H1 (cell line): ENCODE measurements around the gene TDRD6. TPM values are rescaled to one million over a fixed set of nuclear protein-coding genes. Genes with fewer than 3 reads are reported as not detected.

Source experiments
- CTCF ChIA-PET: fragments of 300-600 bp; sonication (Branson Sonifier 250); formaldehyde crosslinking; loops from one replicate; lab custom pipeline; 2021; ENCODE audit not compliant: partially characterized antibody; lab: Charles Lee
- POLR2A ChIA-PET: fragments of 300-600 bp; sonication (Branson Sonifier 250); formaldehyde crosslinking; loops from one replicate; lab custom pipeline; 2021; ENCODE audit warnings: inconsistent platforms; ENCODE audit not compliant: partially characterized antibody; lab: Charles Lee
- DNase-seq, 2 experiments: peaks; one replicate each; pipeline versions ENCODE4 v3.0.0 to v3.0.0-alpha.2; 2010 to 2022; ENCODE audit warnings: low spot score in 2 of 2, low read depth in 1 of 2, mixed read lengths in 1 of 2
- FAIRE-seq: peaks from 2 replicates; lab custom pipeline; 2011; peaks lifted over from hg19 to GRCh38; lab: Jason Lieb, UNC
- H2AFZ ChIP-seq: 2 replicates; pipeline ENCODE4 v1.8.1; 2012; ENCODE audit warnings: low read length, inconsistent platforms
- H2AK5ac ChIP-seq: 2 replicates; pipeline ENCODE4 v1.6.1; 2013; ENCODE audit warnings: low read depth, low read length
- H2BK120ac ChIP-seq: replicated peaks from 2 replicates; pipeline ENCODE3; 2013; ENCODE audit warnings: low read depth, low read length, inconsistent platforms
- H2BK12ac ChIP-seq: 2 replicates; pipeline ENCODE4 v1.6.1; 2013; ENCODE audit warnings: low read depth, low read length
- H2BK15ac ChIP-seq: 2 replicates; pipeline ENCODE4 v1.6.1; 2013; ENCODE audit warnings: low read length
- H2BK20ac ChIP-seq: 2 replicates; pipeline ENCODE4 v1.6.1; 2013; ENCODE audit warnings: low read length
- H2BK5ac ChIP-seq: 2 replicates; pipeline ENCODE4 v1.6.1; 2013; ENCODE audit warnings: low read depth, low read length
- H3K14ac ChIP-seq: 2 replicates; pipeline ENCODE4 v1.6.1; 2013; ENCODE audit warnings: inconsistent platforms; ENCODE audit not compliant: insufficient read length
- H3K18ac ChIP-seq: 2 replicates; pipeline ENCODE4 v1.6.1; 2013; ENCODE audit warnings: low read length; ENCODE audit errors: extremely low read depth
- H3K23ac ChIP-seq: 2 replicates; pipeline ENCODE4 v1.6.1; 2013; ENCODE audit warnings: inconsistent platforms; ENCODE audit not compliant: insufficient read length
- H3K23me2 ChIP-seq: 2 replicates; pipeline ENCODE4 v1.6.1; 2013; ENCODE audit warnings: low read depth, low read length
- H3K27ac ChIP-seq: 2 replicates; pipeline ENCODE4 v1.6.1; 2011; ENCODE audit warnings: low read depth, low read length, inconsistent platforms
- H3K27me3 ChIP-seq, 4 experiments: replicated peaks in 1 of 4; 1 replicate in 1 of 4; 2 replicates in 3 of 4; pipeline versions ENCODE4 v1.6.1 to v1.8.1; 2011 to 2013; ENCODE audit warnings: low read length in 3 of 4, mild to moderate bottlenecking in 3 of 4, inconsistent platforms in 2 of 4, mixed read lengths in 2 of 4, moderate library complexity in 1 of 4; ENCODE audit not compliant: control insufficient read depth in 3 of 4, insufficient read depth in 3 of 4; ENCODE audit errors: extremely low read depth in 1 of 4
- H3K36me3 ChIP-seq, 4 experiments: 2 replicates each; pipeline versions ENCODE4 v1.6.1 to v1.8.1; 2011 to 2013; ENCODE audit warnings: mild to moderate bottlenecking in 4 of 4, low read length in 3 of 4, moderate library complexity in 2 of 4, control low read depth in 1 of 4, inconsistent platforms in 1 of 4; ENCODE audit not compliant: insufficient read depth in 4 of 4, control insufficient read depth in 2 of 4
- H3K4ac ChIP-seq: replicated peaks from 2 replicates; pipeline ENCODE3; 2013; ENCODE audit warnings: low read length, low read depth, mixed read lengths, inconsistent platforms; ENCODE audit not compliant: insufficient read length
- H3K4me1 ChIP-seq, 4 experiments: replicated peaks in 1 of 4; 1 replicate in 1 of 4; 2 replicates in 3 of 4; pipeline versions ENCODE4 v1.6.1 to v1.8.1; 2011 to 2013; ENCODE audit warnings: low read length in 3 of 4, inconsistent platforms in 2 of 4, mixed read lengths in 1 of 4; ENCODE audit not compliant: insufficient read depth in 4 of 4, control insufficient read depth in 3 of 4
- H3K4me2 ChIP-seq, 2 experiments: 2 replicates each; pipeline versions ENCODE4 v1.6.1 to v1.8.1; 2011 to 2013; ENCODE audit warnings: low read depth in 2 of 2, low read length in 2 of 2, control low read depth in 1 of 2, inconsistent platforms in 1 of 2, mild to moderate bottlenecking in 1 of 2; ENCODE audit not compliant: insufficient read depth in 1 of 2
- H3K4me3 ChIP-seq, 4 experiments: fragments of 200-600, 300-600 bp in 1 of 4; sonication (generic), shearing (Covaris generic), sonication (Bioruptor Twin) in 1 of 4; 2 replicates each; pipeline versions ENCODE4 v1.5.1 to v1.8.1; 2011 to 2016; ENCODE audit warnings: low read length in 4 of 4, low read depth in 3 of 4, control low read depth in 2 of 4, inconsistent platforms in 2 of 4, mild to moderate bottlenecking in 2 of 4, mixed read lengths in 1 of 4, moderate library complexity in 1 of 4; ENCODE audit not compliant: insufficient read depth in 2 of 4; ENCODE audit errors: extremely low read depth in 1 of 4
- H3K56ac ChIP-seq: replicated peaks from 2 replicates; pipeline ENCODE3; 2013; ENCODE audit warnings: low read depth, mild to moderate bottlenecking, mixed read lengths, low read length, inconsistent platforms; ENCODE audit not compliant: insufficient read length
- H3K79me1 ChIP-seq: 2 replicates; pipeline ENCODE4 v1.6.1; 2013; ENCODE audit warnings: low read depth, low read length, control low read depth
- H3K79me2 ChIP-seq, 2 experiments: 2 replicates each; pipeline versions ENCODE4 v1.6.1 to v1.8.1; 2012 to 2013; ENCODE audit warnings: low read length in 2 of 2, mild to moderate bottlenecking in 2 of 2, inconsistent platforms in 1 of 2; ENCODE audit not compliant: insufficient read depth in 2 of 2, control insufficient read depth in 1 of 2
- H3K9ac ChIP-seq, 4 experiments: replicated peaks in 1 of 4; 1 replicate in 1 of 4; 2 replicates in 3 of 4; pipeline versions ENCODE4 v1.6.1 to v1.8.1; 2011 to 2013; ENCODE audit warnings: low read depth in 3 of 4, low read length in 3 of 4, control low read depth in 2 of 4, mild to moderate bottlenecking in 2 of 4, moderate library complexity in 2 of 4, inconsistent platforms in 1 of 4; ENCODE audit errors: extremely low read depth in 1 of 4
- H3K9me3 ChIP-seq, 2 experiments: 2 replicates each; pipeline versions ENCODE4 v1.6.1 to v1.8.1; 2012 to 2013; ENCODE audit warnings: mild to moderate bottlenecking in 2 of 2, moderate library complexity in 2 of 2, control low read depth in 1 of 2, inconsistent platforms in 1 of 2, low read depth in 1 of 2, low read length in 1 of 2, mixed read lengths in 1 of 2; ENCODE audit not compliant: insufficient read depth in 2 of 2
- H4K20me1 ChIP-seq, 2 experiments: replicated peaks in 1 of 2; 2 replicates each; pipeline versions ENCODE3 to v1.8.1; 2011 to 2013; ENCODE audit warnings: inconsistent platforms in 2 of 2, low read length in 2 of 2, mild to moderate bottlenecking in 1 of 2; ENCODE audit not compliant: insufficient read depth in 2 of 2, control insufficient read depth in 1 of 2
- H4K5ac ChIP-seq: 2 replicates; pipeline ENCODE4 v1.6.1; 2013; ENCODE audit warnings: low read length, low read depth, mixed read lengths, inconsistent platforms; ENCODE audit not compliant: insufficient read length
- H4K8ac ChIP-seq: 2 replicates; pipeline ENCODE4 v1.8.0; 2013; ENCODE audit warnings: mild to moderate bottlenecking, moderate library complexity, low read length, inconsistent platforms; ENCODE audit not compliant: insufficient read depth; ENCODE audit errors: extremely low read depth
- H4K91ac ChIP-seq: replicated peaks from 2 replicates; pipeline ENCODE3; 2013; ENCODE audit warnings: low read length, mixed read lengths, inconsistent platforms; ENCODE audit not compliant: insufficient read length
- RNF2 ChIP-seq: fragments of 200-900, 300-1000 bp; sonication (generic); IDR thresholded peaks from 2 replicates; pipeline ENCODE4 v1.7.1; 2016; ENCODE audit warnings: borderline replicate concordance, low read depth, mild to moderate bottlenecking, antibody characterized with exemption, low read length; ENCODE audit not compliant: poor library complexity, severe bottlenecking; ENCODE audit errors: missing control alignments
- SAP30 ChIP-seq: fragments of 300-600 bp; sonication (generic); IDR thresholded peaks from 2 replicates; pipeline ENCODE4 v1.7.1; 2012; ENCODE audit warnings: low read length, moderate library complexity, mild to moderate bottlenecking, inconsistent platforms; ENCODE audit not compliant: insufficient read depth, insufficient replicate concordance
- TEAD4 ChIP-seq: IDR thresholded peaks from 2 replicates; pipeline ENCODE4 v1.6.1; 2012; ENCODE audit warnings: low read depth, low read length, inconsistent platforms, mixed read lengths
- WGBS, 2 experiments: shearing (Covaris generic) in 1 of 2; methylation state at CpG; one replicate each; pipeline versions ENCODE4 v1.1.6 to v1.1.7; 2013 to 2015; ENCODE audit warnings: low lambda C conversion rate in 2 of 2, mixed read lengths in 2 of 2, inconsistent platforms in 1 of 2, low coverage in 1 of 2, missing lambda C conversion rate in 1 of 2; ENCODE audit not compliant: insufficient replicate concordance in 2 of 2, insufficient coverage in 1 of 2, insufficient read length in 1 of 2; ENCODE audit errors: extremely low coverage in 1 of 2, missing lambda C conversion rate in 1 of 2; 5-methylcytosine and 5-hydroxymethylcytosine counted together
- polyA plus RNA-seq, 7 experiments: library from polyadenylated mRNA; depleted of rRNA in 3 of 7; stranded (reverse) in 5 of 7; unstranded in 2 of 7; fragments of >200 nt in 5 of 7; fragments of 200-250 nt in 2 of 7; gene quantifications; 1 replicate in 5 of 7; 2 replicates in 1 of 7; 4 replicates in 1 of 7; pipeline versions ENCODE4 v1.2.1 to v1.2.3, GENCODE V29; 2011 to 2013; ENCODE audit warnings: missing spikeins in 2 of 7, mixed read lengths in 2 of 7
- total RNA-seq: library from RNA; stranded (reverse); fragmentation: NEBNext Ultra II Directional; extraction: Animal tissue kit (Norgen Biotek cat#: 25700); gene quantifications from 2 replicates; pipeline ENCODE4 v1.2.1, GENCODE V29; 2021

The TDRD6 gene
- total and polyA plus RNA-seq, 2 of the 8 experiments (the other 6 are each of a cell fraction or from before 2014, with no cell fraction given): 0.06 to 0.19 TPM

DNA sequence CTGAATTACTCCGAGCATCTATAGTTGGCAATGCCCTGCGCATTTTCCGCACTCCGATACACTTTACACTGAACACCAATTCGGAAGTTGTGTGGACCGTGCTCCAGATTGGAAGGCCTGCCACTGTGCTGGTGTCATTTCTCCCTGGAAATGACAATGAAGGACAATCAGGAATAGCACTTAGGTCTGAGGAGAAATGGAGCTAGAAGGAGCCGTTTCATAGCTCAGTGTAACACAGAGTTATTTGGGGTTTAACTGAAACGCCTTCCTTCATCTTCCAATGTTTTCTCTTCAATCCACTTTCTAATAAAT is 48.0 kb downstream of the TDRD6 start:
- peaks cover 0 to 21% (median 14%) of the 10 kb centered on the region in 4 experiments; a peak in 5 of 7 replicates for H3K27me3 ChIP-seq
- TF ChIP-seq TEAD4 (no peak), RNF2 (no peak), SAP30 (no peak)
- TF ChIP-seq, all 59 proteins: peak for 0
- Histone ChIP-seq H3K79me1 (no peaks in the 10 kb centered on the region), H3K9ac (peak overlapping the region in 3 of 4 experiments; percentile 43 to 49 (median 45); a peak in 4 of 7 replicates), H4K91ac (no peak overlapping the region), H3K4ac (no peak overlapping the region), H3K14ac (no peak overlapping the region), H2BK120ac (no peak overlapping the region), H4K8ac (peak overlapping the region; percentile 68; the same call in 1 of the 2 replicates), H3K23me2 (peaks cover 15% of the 10 kb centered on the region), H3K56ac (no peak overlapping the region), H2BK12ac (no peak overlapping the region), H2BK5ac (no peak overlapping the region), H2BK20ac (no peak overlapping the region), H3K4me3 (peak overlapping the region; percentile 58 to 72 (median 67)), H3K27ac (no peak overlapping the region), H3K18ac (peak overlapping the region; percentile 57; the same call in 1 of the 2 replicates), H3K23ac (no peak overlapping the region), H3K4me1 (peaks cover 0 to 3% (median 3%) of the 10 kb centered on the region in 4 experiments; a peak in 6 of 7 replicates), H3K9me3 (no peaks in the 10 kb centered on the region), H2BK15ac (no peak overlapping the region), H2AFZ (peak overlapping the region; percentile 74), H3K4me2 (peak overlapping the region; percentile 82 to 97), H3K79me2 (no peaks in the 10 kb centered on the region), H4K5ac (no peak overlapping the region), H3K36me3 (no peaks in the 10 kb centered on the region), H2AK5ac (no peak overlapping the region), H4K20me1 (no peaks in the 10 kb centered on the region)
- ChIA-PET POLR2A (interaction anchor here (1.0 to 2.7 kb wide), 4 partner anchors 11 to 565 kb away, joined by 3 to 15 read pairs (median 5); partner anchors contain the start of genes ANKRD66 and ENPP5), CTCF (interaction anchor here (0.7 to 4.9 kb wide), 8 partner anchors 11 to 515 kb away, joined by 3 to 41 read pairs (median 4); partner anchors contain the start of gene ANKRD66)
- DNase-seq (no peak), FAIRE-seq (peak; percentile 7)
- 37% methylated on average over 8 of the region's 8 CpGs; no CpG with 5 or more reads in 1 of the 2 experiments for WGBS, 2 experiments
